Bronchial epithelial cell (primary cell): ENCODE data around the gene DDAH2. TPM values are rescaled to one million over a fixed set of nuclear protein-coding genes. Genes with fewer than 3 reads are reported as not detected.

Experiments
- DNase-seq: peaks from one replicate; pipeline ENCODE4 v3.0.0-alpha.2; 2010; ENCODE audit warnings: low read depth
- FAIRE-seq: peaks from 2 replicates; lab custom pipeline; 2011; peaks lifted over from hg19 to GRCh38; lab: Jason Lieb, UNC
- H3K27me3 ChIP-seq: 2 replicates; pipeline ENCODE4 v1.5.1; 2011; ENCODE audit warnings: low read length; ENCODE audit not compliant: control insufficient read depth, insufficient read depth
- H3K36me3 ChIP-seq: 2 replicates; pipeline ENCODE4 v1.5.1; 2011; ENCODE audit warnings: low read length; ENCODE audit not compliant: control insufficient read depth, insufficient read depth
- H3K4me3 ChIP-seq: 2 replicates; pipeline ENCODE4 v1.5.1; 2011; ENCODE audit warnings: mild to moderate bottlenecking, low read depth, low read length, control low read depth
- CTCF ChIP-seq: IDR thresholded peaks from 2 replicates; pipeline ENCODE4 v1.5.1; 2011; ENCODE audit warnings: mild to moderate bottlenecking, moderate library complexity, low read length, control low read depth, inconsistent platforms; ENCODE audit not compliant: insufficient read depth, severe bottlenecking
- total RNA-seq: library from RNA; depleted of rRNA; stranded (reverse); fragments of >200 nt; gene quantifications from 2 replicates; pipeline ENCODE4 v1.2.1, GENCODE V29; 2014

Gene DDAH2
- total RNA-seq, 1 donor from 2014 or later, result 14.5 TPM

- H3K27me3 ChIP-seq, result no peaks in the 10 kb centered on the region
- no peak for TF ChIP-seq CTCF
- DNase-seq (no peak), FAIRE-seq (no peak)
- no peaks in the 10 kb centered on the region for H3K36me3 ChIP-seq
- H3K4me3 ChIP-seq, result no peak overlapping the region
Measured at GRCh38 chr6:31768363-31769257, 39.5 kb upstream of the DDAH2 start.

GRCh38 chr6:31767096-31767645 is 38.1 kb upstream of the DDAH2 start:
- DNase-seq (no peak), FAIRE-seq (no peak)
- no peaks in the 10 kb centered on the region for H3K36me3 ChIP-seq
- no peak for TF ChIP-seq CTCF
- no peak overlapping the region for H3K4me3 ChIP-seq
- no peaks in the 10 kb centered on the region for H3K27me3 ChIP-seq

GRCh38 chr6:31765910-31766794 is 37.1 kb upstream of the DDAH2 start:
- FAIRE-seq (no peak), DNase-seq (no peak)
- Histone ChIP-seq H3K36me3 (peaks cover 1% of the 10 kb centered on the region), H3K4me3 (no peak overlapping the region), H3K27me3 (no peaks in the 10 kb centered on the region)
- no peak for TF ChIP-seq CTCF

- no peak for TF ChIP-seq CTCF
- H3K4me3 ChIP-seq, result no peak overlapping the region
- no peaks in the 10 kb centered on the region for H3K27me3 ChIP-seq
- no peak for DNase-seq
- FAIRE-seq, result no peak
- peaks cover 2% of the 10 kb centered on the region for H3K36me3 ChIP-seq
Measured at GRCh38 chr6:31765559-31765909, 36.4 kb upstream of the DDAH2 start.

- DNase-seq, result no peak
- Histone ChIP-seq H3K36me3 (peaks cover 8% of the 10 kb centered on the region), H3K27me3 (no peaks in the 10 kb centered on the region), H3K4me3 (no peak overlapping the region)
- TF ChIP-seq CTCF, result no peak
- no peak for FAIRE-seq
Measured at GRCh38 chr6:31764198-31764597, 35.1 kb upstream of the DDAH2 start.
